IMR-90 (cell line): Measurements from ENCODE around the gene CDNF. TPM values are rescaled to one million over a fixed set of nuclear protein-coding genes. Genes with fewer than 3 reads are reported as not detected.

ENCODE experiments used
- ATAC-seq: fragments of 200-7000 bp; cut with Tn5 transposase; 2 replicates; pipeline ENCODE4 v1.9.1; 2020; ENCODE audit warnings: low read depth, mild to moderate bottlenecking, moderate library complexity
- BruUV-seq: library from RNA; stranded (reverse); fragments of 400-500 nt; replicated peaks from 2 replicates; lab custom pipeline; 2021; lab: Mats Ljungman, UMichigan
- CTCF ChIA-PET: fragments of 300-600 bp; formaldehyde crosslinking; extraction: SDS; loops from one replicate; lab custom pipeline; 2021; ENCODE audit warnings: antibody characterized with exemption; lab: Yijun Ruan, JAX
- POLR2A ChIA-PET: fragments of 300-600 bp; sonication (Branson Sonifier 250); formaldehyde crosslinking; loops from one replicate; lab custom pipeline; 2022; ENCODE audit warnings: antibody characterized with exemption; ENCODE audit not compliant: unreplicated experiment; lab: Charles Lee
- DNase-seq: peaks from one replicate; pipeline ENCODE4 v3.0.0; 2013
- H2AFZ ChIP-seq: replicated peaks from 2 replicates; pipeline ENCODE3; 2013; ENCODE audit warnings: low read length, mild to moderate bottlenecking; ENCODE audit not compliant: poor library complexity
- H2AK5ac ChIP-seq: 2 replicates; pipeline ENCODE4 v1.6.1; 2013; ENCODE audit warnings: low read depth, low read length, inconsistent platforms
- H2AK9ac ChIP-seq: replicated peaks from 2 replicates; pipeline ENCODE3; 2013; ENCODE audit warnings: mild to moderate bottlenecking, low read depth, low read length, moderate library complexity; ENCODE audit not compliant: poor library complexity
- H2BK120ac ChIP-seq: 2 replicates; pipeline ENCODE4 v1.6.1; 2013; ENCODE audit warnings: low read depth, low read length, inconsistent platforms
- H2BK15ac ChIP-seq: 3 replicates; pipeline ENCODE4 v1.6.1; 2013; ENCODE audit warnings: low read depth, low read length, inconsistent platforms
- H2BK20ac ChIP-seq: 2 replicates; pipeline ENCODE4 v1.6.1; 2013; ENCODE audit warnings: low read depth, mild to moderate bottlenecking, inconsistent platforms, low read length, moderate library complexity
- H2BK5ac ChIP-seq: 2 replicates; pipeline ENCODE4 v1.6.1; 2013; ENCODE audit warnings: mild to moderate bottlenecking, low read depth, low read length, inconsistent platforms; ENCODE audit not compliant: poor library complexity, severe bottlenecking
- H3K14ac ChIP-seq: replicated peaks from 2 replicates; pipeline ENCODE4 v1.6.1; 2013; ENCODE audit warnings: low read depth, low read length, inconsistent platforms
- H3K18ac ChIP-seq: 2 replicates; pipeline ENCODE4 v1.6.1; 2013; ENCODE audit warnings: low read depth, low read length, control low read depth
- H3K23ac ChIP-seq: 2 replicates; pipeline ENCODE4 v1.6.1; 2013; ENCODE audit warnings: low read depth, low read length, inconsistent platforms
- H3K27ac ChIP-seq: 2 replicates; pipeline ENCODE4 v1.5.1; 2013; ENCODE audit warnings: mild to moderate bottlenecking, control low read depth, low read length; ENCODE audit not compliant: insufficient read depth
- H3K27me3 ChIP-seq: 2 replicates; pipeline ENCODE4 v1.6.1; 2013; ENCODE audit warnings: low read length; ENCODE audit not compliant: control insufficient read depth, insufficient read depth
- H3K36me3 ChIP-seq: 2 replicates; pipeline ENCODE4 v1.6.1; 2013; ENCODE audit warnings: low read length, mixed read lengths; ENCODE audit not compliant: control insufficient read depth, insufficient read depth
- H3K4ac ChIP-seq: 2 replicates; pipeline ENCODE4 v1.6.1; 2013; ENCODE audit warnings: low read depth, low read length, inconsistent platforms
- H3K4me1 ChIP-seq: 2 replicates; pipeline ENCODE4 v1.6.1; 2013; ENCODE audit warnings: low read length, mixed read lengths; ENCODE audit not compliant: control insufficient read depth, insufficient read depth
- H3K4me2 ChIP-seq: 2 replicates; pipeline ENCODE4 v1.6.1; 2013; ENCODE audit warnings: low read depth, mild to moderate bottlenecking, control low read depth, low read length, moderate library complexity
- H3K4me3 ChIP-seq: 2 replicates; pipeline ENCODE4 v1.5.1; 2013; ENCODE audit warnings: low read depth, mild to moderate bottlenecking, control low read depth, low read length, moderate library complexity; ENCODE audit not compliant: insufficient read depth
- H3K56ac ChIP-seq: 2 replicates; pipeline ENCODE4 v1.6.1; 2013; ENCODE audit warnings: low read length, inconsistent platforms; ENCODE audit not compliant: insufficient read depth; ENCODE audit errors: extremely low read depth
- H3K79me1 ChIP-seq, 2 experiments: 2 replicates each; pipeline ENCODE4 v1.6.1; 2013; ENCODE audit warnings: low read length in 2 of 2, inconsistent platforms in 1 of 2, low read depth in 1 of 2
- H3K9ac ChIP-seq: 2 replicates; pipeline ENCODE4 v1.6.1; 2013; ENCODE audit warnings: low read depth, low read length, control low read depth
- H3K9me1 ChIP-seq: 2 replicates; pipeline ENCODE4 v1.6.1; 2013; ENCODE audit warnings: low read length, inconsistent platforms; ENCODE audit not compliant: insufficient read depth
- H3K9me3 ChIP-seq: 2 replicates; pipeline ENCODE4 v1.6.1; 2013; ENCODE audit warnings: low read length; ENCODE audit not compliant: control insufficient read depth, insufficient read depth
- H4K20me1 ChIP-seq: 2 replicates; pipeline ENCODE4 v1.6.1; 2013; ENCODE audit warnings: low read length, inconsistent platforms; ENCODE audit not compliant: insufficient read depth
- H4K5ac ChIP-seq: 2 replicates; pipeline ENCODE4 v1.6.1; 2013; ENCODE audit warnings: mild to moderate bottlenecking, low read depth, low read length, control low read depth
- H4K8ac ChIP-seq, 2 experiments: 2 replicates each; pipeline ENCODE4 v1.6.1; 2013; ENCODE audit warnings: low read depth in 2 of 2, low read length in 2 of 2, control low read depth in 1 of 2, inconsistent platforms in 1 of 2
- H4K91ac ChIP-seq: 2 replicates; pipeline ENCODE4 v1.6.1; 2013; ENCODE audit warnings: low read depth, low read length, inconsistent platforms; ENCODE audit not compliant: insufficient read depth
- CEBPB ChIP-seq: IDR thresholded peaks from 2 replicates; pipeline ENCODE4 v1.6.1; 2012; ENCODE audit warnings: low read depth, low read length, improper control_type of control experiment
- MAFK ChIP-seq: IDR thresholded peaks from 2 replicates; pipeline ENCODE4 v1.6.1; 2012; ENCODE audit warnings: low read depth, low read length, improper control_type of control experiment
- WGBS, 2 experiments: methylation state at CpG; one replicate each; pipeline versions ENCODE4 v1.1.5 to v1.1.7; 2013; ENCODE audit warnings: missing lambda C conversion rate in 2 of 2; ENCODE audit not compliant: insufficient read length in 1 of 2; ENCODE audit errors: extremely low coverage in 2 of 2; 5-methylcytosine and 5-hydroxymethylcytosine counted together
- dilution Hi-C: fragments of 300-500 bp; cut with HindIII; formaldehyde crosslinking; loops from one replicate; pipeline ENCODE4 v1.14.3; 2018; ENCODE audit warnings: low sequenced_read_pairs; ENCODE audit not compliant: unreplicated experiment
- in situ Hi-C: fragments of 300-500 bp; cut with MboI; formaldehyde crosslinking; loops from 3 replicates; pipeline ENCODE4 v1.14.3; 2019; ENCODE audit warnings: low sequenced_read_pairs, inconsistent platforms, mixed read lengths
- intact Hi-C: fragments of 100-400 bp; cut with micrococcal nuclease; formaldehyde crosslinking; loops from 2 replicates; pipeline ENCODE4 v1.10.0; 2022
- polyA plus RNA-seq, 3 experiments: library from polyadenylated mRNA; depleted of rRNA; stranded (reverse); fragments of >200 nt; gene quantifications; 2 replicates each; pipeline ENCODE4 v1.2.3, GENCODE V29; 2012; ENCODE audit warnings: low replicate concordance in 1 of 3
- total RNA-seq: library from RNA; depleted of rRNA; stranded (reverse); fragments of >200 nt; gene quantifications from 2 replicates; pipeline ENCODE4 v1.2.3, GENCODE V29; 2012

CDNF gene
- total and polyA plus RNA-seq, 2 of the 4 experiments (the other 2 are of a cell fraction) = 0.72 to 1.3 TPM

DNA sequence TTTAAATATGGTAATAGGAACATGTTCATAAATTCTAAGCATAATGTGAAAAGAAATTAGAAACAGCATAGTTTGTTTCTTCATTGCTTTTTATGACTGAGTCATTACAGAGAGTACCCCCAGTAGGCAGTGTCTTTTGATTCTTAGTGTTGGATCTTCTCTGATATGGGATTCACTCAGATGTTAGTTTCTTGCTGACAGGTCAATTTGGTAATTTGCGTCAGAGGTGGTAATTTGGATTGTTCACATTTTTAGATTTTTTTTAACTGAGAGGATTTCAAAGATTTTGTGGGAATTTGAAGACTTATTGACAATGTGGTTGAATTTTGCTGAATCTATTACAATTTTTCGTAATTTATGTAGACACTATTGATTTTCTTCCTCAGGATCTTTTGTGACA is 2.3 kb upstream of the CDNF start:
- H2BK120ac ChIP-seq = no peak overlapping the region
- H2BK15ac ChIP-seq = no peak overlapping the region
- no TSS peak for BruUV-seq

More for the DNA sequence above, 2.3 kb upstream of the CDNF start:
- in situ Hi-C loops = no loop called here
- no CpG with 5 or more reads among the region's 2 CpGs for WGBS, 2 experiments
- peaks cover 30 to 44% of the 10 kb centered on the region in 2 experiments for H3K79me1 ChIP-seq
- H2BK5ac ChIP-seq = no peak overlapping the region
- POLR2A ChIA-PET = no interaction called here
- H3K18ac ChIP-seq = no peak overlapping the region
- no peak overlapping the region for H3K4ac ChIP-seq
- no peak overlapping the region for H3K56ac ChIP-seq
- dilution Hi-C loops = no loop called here
- H2BK20ac ChIP-seq = no peak overlapping the region
- TF ChIP-seq MAFK (peak; percentile 42; the same call in 1 of the 2 replicates), CEBPB (no peak)
- DNase-seq = no peak
- peaks cover 1% of the 10 kb centered on the region; the same call in 1 of the 2 replicates for H3K4me1 ChIP-seq
- H2AK5ac ChIP-seq = no peak overlapping the region
- H3K23ac ChIP-seq = no peak overlapping the region
- CTCF ChIA-PET = no interaction called here
- no peaks in the 10 kb centered on the region for H3K9me3 ChIP-seq
- H4K5ac ChIP-seq = no peak overlapping the region
- intact Hi-C loops = no loop called here
- peaks cover 4% of the 10 kb centered on the region for H4K20me1 ChIP-seq
- no peak overlapping the region for H3K4me3 ChIP-seq
- no peak overlapping the region for H3K9ac ChIP-seq
- H4K91ac ChIP-seq = no peak overlapping the region
- H3K14ac ChIP-seq = no peak overlapping the region
- no peak overlapping the region for H2AK9ac ChIP-seq
- H4K8ac ChIP-seq = no peak overlapping the region
- peaks cover 26% of the 10 kb centered on the region for H3K36me3 ChIP-seq
- no peak for ATAC-seq
- no peaks in the 10 kb centered on the region for H3K27me3 ChIP-seq
- no peak overlapping the region for H2AFZ ChIP-seq
- no peak overlapping the region for H3K27ac ChIP-seq
- H3K4me2 ChIP-seq = no peak overlapping the region
- no peaks in the 10 kb centered on the region; the same call in 1 of the 2 replicates for H3K9me1 ChIP-seq
